GM10847 (cell line): ENCODE data around the gene APC2.

Experiments used
- POLR2A ChIP-seq: IDR thresholded peaks from 2 replicates; pipeline ENCODE4 v1.6.1; 2011; ENCODE audit not compliant: insufficient read length; ENCODE audit errors: extremely low read depth

The APC2 gene

GRCh38 chr19:1496714-1497577 is 47.0 kb downstream of the APC2 start:
- TF ChIP-seq POLR2A = no peak

GRCh38 chr19:1497578-1498235 is 47.8 kb downstream of the APC2 start:
- TF ChIP-seq POLR2A = no peak

- TF ChIP-seq POLR2A = no peak
Measured at GRCh38 chr19:1501200-1501595, 51.3 kb downstream of the APC2 start.

- TF ChIP-seq POLR2A = no peak
Measured at GRCh38 chr19:1502433-1503088, 52.6 kb downstream of the APC2 start.

- no peak for TF ChIP-seq POLR2A
Measured at GRCh38 chr19:1503089-1503924, 53.4 kb downstream of the APC2 start.

GRCh38 chr19:1503925-1504773 is 54.2 kb downstream of the APC2 start:
- TF ChIP-seq POLR2A = no peak

GRCh38 chr19:1505012-1505411 is 55.1 kb downstream of the APC2 start:
- no peak for TF ChIP-seq POLR2A

GRCh38 chr19:1505991-1506881 is 56.3 kb downstream of the APC2 start:
- no peak for TF ChIP-seq POLR2A

- no peak for TF ChIP-seq POLR2A
Measured at GRCh38 chr19:1507192-1507660, 57.3 kb downstream of the APC2 start.

- TF ChIP-seq POLR2A = no peak
Measured at GRCh38 chr19:1507763-1508506, 58.0 kb downstream of the APC2 start.

GRCh38 chr19:1508507-1508856 is 58.6 kb downstream of the APC2 start:
- TF ChIP-seq POLR2A = no peak

- TF ChIP-seq POLR2A = no peak
Measured at GRCh38 chr19:1509602-1510441, 59.9 kb downstream of the APC2 start.

- TF ChIP-seq POLR2A = no peak
Measured at GRCh38 chr19:1510442-1510806, 60.5 kb downstream of the APC2 start.
